Glutamatergic neuron (in vitro differentiated cells): ENCODE data around the gene KLF3. TPM values are rescaled to one million over a fixed set of nuclear protein-coding genes. Genes with fewer than 3 reads are reported as not detected.
"Not testable (repeated sequence)": the region's sequence is repeated elsewhere in the genome, so short reads cannot be mapped to it uniquely, and the experiment has no call there.

ENCODE experiments used
- DNase-seq: peaks from one replicate; pipeline ENCODE4 v3.0.0; 2022
- H3K27ac Mint-ChIP-seq: one replicate; pipeline ENCODE4 v1.8.0; 2020; ENCODE audit warnings: mild to moderate bottlenecking, mixed read lengths, inconsistent platforms; ENCODE audit not compliant: unreplicated experiment
- H3K27me3 Mint-ChIP-seq: one replicate; pipeline ENCODE4 v1.8.0; 2020; ENCODE audit warnings: mild to moderate bottlenecking, moderate library complexity, mixed read lengths, inconsistent platforms; ENCODE audit not compliant: unreplicated experiment
- H3K36me3 Mint-ChIP-seq: one replicate; pipeline ENCODE4 v1.8.0; 2020; ENCODE audit warnings: mild to moderate bottlenecking, mixed read lengths, inconsistent platforms; ENCODE audit not compliant: unreplicated experiment
- H3K4me1 Mint-ChIP-seq: one replicate; pipeline ENCODE4 v1.8.0; 2020; ENCODE audit warnings: mild to moderate bottlenecking, low read depth, mixed read lengths, inconsistent platforms; ENCODE audit not compliant: unreplicated experiment
- H3K4me3 Mint-ChIP-seq: one replicate; pipeline ENCODE4 v1.8.0; 2020; ENCODE audit warnings: mild to moderate bottlenecking, mixed read lengths, inconsistent platforms; ENCODE audit not compliant: unreplicated experiment
- H3K9me3 Mint-ChIP-seq: one replicate; pipeline ENCODE4 v1.8.0; 2020; ENCODE audit warnings: mild to moderate bottlenecking, moderate library complexity, mixed read lengths, inconsistent platforms; ENCODE audit not compliant: unreplicated experiment
- CTCF ChIP-seq: fragments of 200-600 bp; sonication (generic); IDR thresholded peaks from one replicate; pipeline ENCODE4 v1.5.0; 2021; ENCODE audit not compliant: partially characterized antibody, unreplicated experiment
- total RNA-seq: library from RNA; stranded (reverse); fragmentation: NEBNext Ultra II Directional; extraction: Animal tissue kit (Norgen Biotek cat#: 25700); gene quantifications from one replicate; pipeline ENCODE4 v1.2.1, GENCODE V29; 2021; ENCODE audit not compliant: unreplicated experiment

Gene KLF3
- total RNA-seq, 1 donor from 2014 or later = 38.4 TPM

DNA sequence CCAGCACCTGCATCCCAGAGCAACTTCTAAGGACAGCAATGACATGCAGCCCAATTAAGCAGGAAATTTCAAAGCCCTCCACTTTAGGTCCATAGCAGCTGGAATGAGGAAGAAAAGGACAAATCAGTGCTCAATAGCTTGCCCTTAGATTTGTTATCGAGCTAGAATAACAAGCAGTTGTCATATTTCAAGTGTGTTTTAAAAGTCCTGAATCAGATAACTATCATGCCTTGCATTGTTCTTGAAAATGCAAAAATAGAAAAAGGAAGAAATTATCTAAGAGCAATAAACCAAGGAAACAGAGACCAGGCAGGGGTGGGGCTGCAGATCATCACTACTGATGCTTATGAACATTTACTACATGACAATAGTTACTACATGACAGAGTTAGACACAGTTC is 43.9 kb upstream of the KLF3 start:
- Mint-ChIP-seq H3K27me3 (no peaks in the 10 kb centered on the region), H3K36me3 (no peaks in the 10 kb centered on the region), H3K4me3 (no peak overlapping the region), H3K9me3 (no peaks in the 10 kb centered on the region), H3K27ac (no peak overlapping the region), H3K4me1 (no peaks in the 10 kb centered on the region)
- DNase-seq = no peak
- TF ChIP-seq CTCF = no peak

DNA sequence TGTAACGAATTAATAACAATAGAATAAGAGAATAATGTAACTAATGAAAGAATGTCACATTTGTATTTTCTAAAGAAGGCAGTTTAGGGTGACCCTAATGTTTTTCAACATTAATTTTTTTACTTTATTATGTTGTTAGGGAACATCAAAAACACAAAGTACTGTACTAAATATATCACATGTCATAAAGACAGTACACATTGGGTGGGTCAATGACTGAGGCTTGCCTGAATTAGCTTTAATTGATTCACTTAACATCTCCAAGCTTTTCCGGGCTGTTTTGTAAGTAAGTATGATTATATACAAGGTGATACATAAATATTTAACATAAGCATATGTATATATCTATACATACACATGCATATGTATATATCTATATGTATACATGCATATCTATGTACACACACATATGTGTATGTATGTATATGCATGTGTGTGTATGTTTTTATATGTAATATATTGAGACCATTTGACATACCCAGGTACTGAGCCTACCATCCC is 43.4 kb upstream of the KLF3 start:
- Mint-ChIP-seq H3K4me3 (no peak overlapping the region), H3K4me1 (no peaks in the 10 kb centered on the region), H3K27ac (no peak overlapping the region), H3K9me3 (no peaks in the 10 kb centered on the region), H3K36me3 (no peaks in the 10 kb centered on the region), H3K27me3 (no peaks in the 10 kb centered on the region)
- no peak for DNase-seq
- no peak for TF ChIP-seq CTCF

DNA sequence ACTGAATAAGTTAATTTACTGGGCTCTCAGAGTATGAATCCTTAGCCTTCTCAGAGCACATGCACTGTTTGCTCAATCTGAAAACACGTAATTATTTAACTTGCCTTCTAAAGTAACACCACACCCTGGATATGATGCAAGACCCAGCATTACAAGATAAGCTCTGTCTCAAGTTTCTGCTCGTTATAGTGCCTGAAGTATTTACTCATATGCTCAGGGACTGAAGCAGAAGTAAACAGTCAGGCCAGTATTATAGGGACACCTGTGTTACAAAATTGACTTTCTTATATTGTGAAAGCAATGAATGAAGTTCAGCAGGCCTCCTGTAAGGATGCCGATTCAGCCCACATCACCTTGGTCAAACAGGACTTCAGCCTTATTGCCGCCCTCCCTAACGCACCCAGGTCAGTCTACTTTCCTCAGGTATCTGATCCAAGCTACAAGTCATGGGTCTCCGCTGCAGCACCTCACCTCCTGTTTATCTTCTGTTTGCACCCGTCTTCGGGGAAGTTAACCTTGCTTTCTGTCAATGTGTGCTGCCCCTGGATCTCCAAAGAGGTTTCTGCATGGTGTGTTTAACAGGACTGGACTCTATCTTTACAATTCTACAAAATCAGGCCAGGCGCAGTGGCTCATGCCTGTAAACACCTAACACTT is 42.8 kb upstream of the KLF3 start:
- Mint-ChIP-seq H3K4me1 (no peaks in the 10 kb centered on the region), H3K9me3 (no peaks in the 10 kb centered on the region), H3K27me3 (no peaks in the 10 kb centered on the region), H3K27ac (no peak overlapping the region), H3K4me3 (no peak overlapping the region), H3K36me3 (no peaks in the 10 kb centered on the region)
- no peak for DNase-seq
- TF ChIP-seq CTCF = no peak

DNA sequence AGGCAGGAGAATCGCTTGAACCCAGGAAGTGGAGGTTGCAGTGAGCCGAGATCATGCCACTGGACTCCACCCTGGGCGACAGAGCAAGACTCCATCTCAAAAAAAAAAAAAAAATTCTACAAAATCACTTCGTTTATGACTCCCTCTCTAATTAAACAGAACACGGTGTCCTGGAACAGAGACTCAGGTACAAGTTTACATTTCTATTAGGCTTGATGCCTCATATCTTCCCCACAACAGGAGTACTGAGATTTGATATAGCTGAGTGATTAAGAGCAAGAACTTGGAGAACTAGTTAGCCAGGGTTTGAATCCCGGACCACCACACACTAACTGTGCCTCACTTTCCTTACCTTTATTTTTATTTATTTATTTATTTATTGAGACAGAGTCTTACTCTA is 42.2 kb upstream of the KLF3 start:
- no peak for DNase-seq
- H3K27me3 Mint-ChIP-seq = no peaks in the 10 kb centered on the region
- no peaks in the 10 kb centered on the region for H3K9me3 Mint-ChIP-seq
- TF ChIP-seq CTCF = no peak
- no peaks in the 10 kb centered on the region for H3K36me3 Mint-ChIP-seq
- no peaks in the 10 kb centered on the region for H3K4me1 Mint-ChIP-seq
- no peak overlapping the region for H3K4me3 Mint-ChIP-seq
- H3K27ac Mint-ChIP-seq = no peak overlapping the region

DNA sequence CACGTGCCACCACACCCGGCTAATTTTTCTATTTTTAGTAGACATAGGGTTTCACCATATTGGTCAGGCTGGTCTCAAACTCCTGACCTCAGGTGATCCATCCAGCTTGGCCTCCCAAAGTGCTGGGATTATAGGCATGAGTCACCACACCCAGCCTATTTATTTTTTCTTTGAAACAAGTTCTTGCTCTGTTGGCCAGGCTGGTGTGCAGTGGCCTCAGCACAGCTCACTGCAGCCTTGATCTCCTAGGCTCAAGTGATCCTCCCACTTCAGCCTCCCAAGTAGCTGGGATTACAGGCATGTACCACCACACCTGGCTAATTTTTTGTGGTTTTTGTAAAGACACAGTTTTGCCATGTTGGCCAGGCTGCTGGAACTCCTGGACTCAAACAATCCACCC is 41.7 kb upstream of the KLF3 start:
- not testable (repeated sequence) for H3K36me3 Mint-ChIP-seq, H3K27ac Mint-ChIP-seq, H3K27me3 Mint-ChIP-seq, H3K4me3 Mint-ChIP-seq, DNase-seq, H3K4me1 Mint-ChIP-seq, H3K9me3 Mint-ChIP-seq
